ENCODE results near the gene UCP2.

Gene UCP2

GRCh38 chr11:73978576-73979086, 4.0 kb downstream of the UCP2 start:
- H3K4me3 ChIP-seq (ENCODE audit: low read depth, low read length): no peak overlapping the region

GRCh38 chr11:73977856-73978519, 4.7 kb downstream of the UCP2 start:
- H3K4me3 ChIP-seq (ENCODE audit: low read depth, low read length): no peak overlapping the region
- no peak for TF ChIP-seq CTCF (IDR thresholded peaks at IDR 0.05; ENCODE audit: low read depth, low read length)

More at GRCh38 chr11:73978576-73979086, 4.0 kb downstream of the UCP2 start:
- no peak for TF ChIP-seq CTCF (IDR thresholded peaks at IDR 0.05; ENCODE audit: low read depth, low read length)

- no peak overlapping the region for H3K4me3 ChIP-seq (ENCODE audit: low read depth, low read length)
- no peak for TF ChIP-seq CTCF (IDR thresholded peaks at IDR 0.05; ENCODE audit: low read depth, low read length)
These were observed 6.0 kb downstream of the UCP2 start for GRCh38 chr11:73976451-73977151.

- no peak overlapping the region for H3K4me3 ChIP-seq (ENCODE audit: low read depth, low read length)
- TF ChIP-seq CTCF (IDR thresholded peaks at IDR 0.05; ENCODE audit: low read depth, low read length): no peak
These were observed 7.2 kb downstream of the UCP2 start for GRCh38 chr11:73975479-73975757.

- H3K4me3 ChIP-seq (ENCODE audit: low read depth, low read length): no peak overlapping the region
- no peak for TF ChIP-seq CTCF (IDR thresholded peaks at IDR 0.05; ENCODE audit: low read depth, low read length)
These were observed 7.8 kb downstream of the UCP2 start for GRCh38 chr11:73974604-73975478.

GRCh38 chr11:73972620-73973449, 9.8 kb downstream of the UCP2 start:
- no peak overlapping the region for H3K4me3 ChIP-seq (ENCODE audit: low read depth, low read length)
- TF ChIP-seq CTCF (IDR thresholded peaks at IDR 0.05; ENCODE audit: low read depth, low read length): no peak

All from WI38 (cell line).